HFFc6 (cell line): Measurements from ENCODE around the gene PTPRM. TPM values are rescaled to one million over a fixed set of nuclear protein-coding genes. Genes with fewer than 3 reads are reported as not detected.

ENCODE experiments used
- DNase-seq: peaks from one replicate; pipeline ENCODE4 v3.0.0-alpha.2; 2018
- H3K27ac Mint-ChIP-seq: 2 replicates; pipeline ENCODE4 v1.8.0; 2020; ENCODE audit warnings: mild to moderate bottlenecking, mixed read lengths
- H3K27me3 Mint-ChIP-seq: 2 replicates; pipeline ENCODE4 v1.8.0; 2021; ENCODE audit warnings: mild to moderate bottlenecking, moderate library complexity, mixed read lengths; ENCODE audit not compliant: insufficient read depth
- H3K36me3 Mint-ChIP-seq: 2 replicates; pipeline ENCODE4 v1.8.0; 2021; ENCODE audit warnings: low read depth, mixed read lengths
- H3K4me1 Mint-ChIP-seq: 2 replicates; pipeline ENCODE4 v1.8.0; 2020; ENCODE audit warnings: low read depth, mixed read lengths
- H3K4me3 Mint-ChIP-seq: 2 replicates; pipeline ENCODE4 v1.8.0; 2020; ENCODE audit warnings: mild to moderate bottlenecking, moderate library complexity, mixed read lengths
- H3K9me3 Mint-ChIP-seq: 2 replicates; pipeline ENCODE4 v1.8.0; 2020; ENCODE audit warnings: mild to moderate bottlenecking, mixed read lengths
- total RNA-seq, 6 experiments: library from RNA; stranded (reverse); fragmentation: NEBNext Ultra II Directional; extraction: Animal tissue kit (Norgen Biotek cat#: 25700); gene quantifications; 2 replicates in 1 of 6; 3 replicates in 5 of 6; pipeline ENCODE4 v1.2.3, GENCODE V29; 2021
- TF ChIP-seq, protein P1 (sequence below): fragments of 200-600 bp; sonication (generic); IDR thresholded peaks from 2 replicates; pipeline ENCODE4 v1.5.0; 2021; ENCODE audit warnings: antibody characterized with exemption, mild to moderate bottlenecking

Gene PTPRM
- total RNA-seq, 6 experiments from 2014 or later = 39.4 to 49.8 (median 43.8) TPM

DNA sequence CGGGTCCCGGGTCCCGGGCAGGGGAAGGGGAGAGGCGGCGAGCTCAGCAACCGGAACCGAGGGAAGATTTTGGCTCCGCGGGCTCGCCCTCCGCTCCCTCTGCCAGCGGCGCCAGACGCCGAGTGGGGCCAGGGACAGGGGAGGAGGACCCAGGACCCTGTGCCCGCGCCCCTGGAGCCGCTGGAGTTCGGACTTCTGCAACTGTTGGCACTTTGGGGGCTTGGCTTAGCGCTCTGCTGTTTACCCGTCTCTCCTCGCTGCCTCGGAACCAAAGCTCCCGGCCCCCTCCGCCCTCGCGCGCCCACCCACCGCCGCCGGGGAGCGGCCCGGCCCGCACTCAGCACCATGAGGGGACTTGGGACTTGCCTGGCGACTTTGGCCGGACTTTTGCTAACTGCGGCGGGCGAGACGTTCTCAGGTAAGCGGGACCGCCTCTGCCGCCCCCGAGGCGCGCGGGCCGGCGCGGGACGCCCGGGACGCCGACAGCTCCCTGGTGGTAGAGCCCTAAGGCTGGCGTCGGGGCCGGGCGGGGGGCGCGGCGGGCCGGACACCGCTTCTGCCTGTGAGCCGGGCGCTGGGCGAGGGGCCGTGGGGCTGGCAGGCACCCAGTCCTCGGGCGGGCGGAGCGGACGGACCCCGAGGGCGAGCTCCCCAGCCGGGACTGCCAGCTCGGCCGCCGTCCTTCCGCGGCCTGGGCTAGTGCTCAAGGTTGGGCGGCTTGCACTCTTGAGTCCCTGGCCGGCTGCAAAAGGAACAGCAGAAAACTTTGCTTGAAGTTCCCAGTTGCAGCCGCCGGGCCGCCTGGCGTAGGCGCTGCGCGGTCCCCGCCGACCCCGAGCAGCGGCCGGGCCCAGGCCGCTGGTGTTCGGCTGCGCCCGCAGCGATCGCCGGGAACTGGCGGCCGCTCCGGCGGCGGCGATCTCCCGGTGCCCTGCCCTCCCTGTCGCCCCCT, 634 bp downstream of the PTPRM start:
- H3K36me3 Mint-ChIP-seq = peaks cover 11% of the 10 kb centered on the region
- H3K27me3 Mint-ChIP-seq = peaks cover 3% of the 10 kb centered on the region; the same call in 1 of the 2 replicates
- H3K27ac Mint-ChIP-seq = no peak overlapping the region
- TF ChIP-seq, protein P1, sequence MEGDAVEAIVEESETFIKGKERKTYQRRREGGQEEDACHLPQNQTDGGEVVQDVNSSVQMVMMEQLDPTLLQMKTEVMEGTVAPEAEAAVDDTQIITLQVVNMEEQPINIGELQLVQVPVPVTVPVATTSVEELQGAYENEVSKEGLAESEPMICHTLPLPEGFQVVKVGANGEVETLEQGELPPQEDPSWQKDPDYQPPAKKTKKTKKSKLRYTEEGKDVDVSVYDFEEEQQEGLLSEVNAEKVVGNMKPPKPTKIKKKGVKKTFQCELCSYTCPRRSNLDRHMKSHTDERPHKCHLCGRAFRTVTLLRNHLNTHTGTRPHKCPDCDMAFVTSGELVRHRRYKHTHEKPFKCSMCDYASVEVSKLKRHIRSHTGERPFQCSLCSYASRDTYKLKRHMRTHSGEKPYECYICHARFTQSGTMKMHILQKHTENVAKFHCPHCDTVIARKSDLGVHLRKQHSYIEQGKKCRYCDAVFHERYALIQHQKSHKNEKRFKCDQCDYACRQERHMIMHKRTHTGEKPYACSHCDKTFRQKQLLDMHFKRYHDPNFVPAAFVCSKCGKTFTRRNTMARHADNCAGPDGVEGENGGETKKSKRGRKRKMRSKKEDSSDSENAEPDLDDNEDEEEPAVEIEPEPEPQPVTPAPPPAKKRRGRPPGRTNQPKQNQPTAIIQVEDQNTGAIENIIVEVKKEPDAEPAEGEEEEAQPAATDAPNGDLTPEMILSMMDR = no peak
- no peaks in the 10 kb centered on the region; the same call in 1 of the 2 replicates for H3K9me3 Mint-ChIP-seq
- H3K4me1 Mint-ChIP-seq = peaks cover 49% of the 10 kb centered on the region
- H3K4me3 Mint-ChIP-seq = peak overlapping the region; percentile 68
- peak; percentile 52 for DNase-seq

DNA sequence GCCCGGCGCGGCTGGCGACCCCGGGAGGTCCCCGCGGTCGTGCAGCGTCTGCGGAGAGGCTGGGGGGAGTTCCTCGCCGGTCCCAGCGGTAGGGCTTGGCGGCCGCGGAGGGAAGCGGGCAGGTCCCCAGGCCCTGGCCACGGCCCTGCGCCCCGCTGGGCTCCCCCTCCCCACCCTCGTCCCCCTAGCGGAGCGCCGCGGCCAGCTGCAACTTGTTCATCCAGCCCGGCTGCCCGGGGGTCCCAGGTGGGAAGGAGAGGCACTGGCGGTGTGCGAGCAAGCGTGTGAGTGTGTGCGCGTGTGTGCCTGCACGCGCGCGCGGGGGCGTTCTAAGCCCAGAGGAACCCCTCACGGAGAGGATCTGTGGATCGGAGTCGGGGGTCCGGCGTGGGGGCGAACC, 1.3 kb downstream of the PTPRM start:
- Mint-ChIP-seq H3K9me3 (no peaks in the 10 kb centered on the region; the same call in 1 of the 2 replicates), H3K4me3 (peak overlapping the region; percentile 89), H3K27ac (peak overlapping the region; percentile 64), H3K36me3 (peaks cover 11% of the 10 kb centered on the region), H3K4me1 (peaks cover 56% of the 10 kb centered on the region), H3K27me3 (peaks cover 3% of the 10 kb centered on the region; the same call in 1 of the 2 replicates)
- TF ChIP-seq, protein P1 = peak; percentile 67
- no peak for DNase-seq

DNA sequence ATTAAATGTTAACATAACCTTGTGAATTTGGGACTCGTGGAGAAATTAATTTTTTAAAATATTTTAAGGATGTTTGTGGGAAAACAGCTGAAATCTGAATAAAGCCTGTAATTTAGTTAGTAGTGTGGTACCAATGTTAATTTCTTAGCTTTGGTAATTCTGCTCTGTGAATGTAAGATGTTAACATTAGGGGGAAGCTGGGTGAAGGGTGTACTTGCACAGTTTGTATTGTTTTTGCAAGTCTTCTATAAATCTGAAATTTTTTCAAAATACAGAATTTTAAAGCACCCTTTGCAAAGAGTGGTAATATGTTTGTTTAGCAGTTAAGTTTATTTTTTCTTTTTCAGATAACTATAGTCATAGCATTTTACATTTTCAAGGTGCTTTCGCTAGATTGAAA, 4.5 kb downstream of the PTPRM start:
- peaks cover 4% of the 10 kb centered on the region; the same call in 1 of the 2 replicates for H3K27me3 Mint-ChIP-seq
- TF ChIP-seq, protein P1 = no peak
- no peak for DNase-seq
- no peaks in the 10 kb centered on the region; the same call in 1 of the 2 replicates for H3K9me3 Mint-ChIP-seq
- H3K27ac Mint-ChIP-seq = no peak overlapping the region
- H3K36me3 Mint-ChIP-seq = peaks cover 11% of the 10 kb centered on the region
- H3K4me1 Mint-ChIP-seq = peaks cover 60% of the 10 kb centered on the region
- no peak overlapping the region for H3K4me3 Mint-ChIP-seq

DNA sequence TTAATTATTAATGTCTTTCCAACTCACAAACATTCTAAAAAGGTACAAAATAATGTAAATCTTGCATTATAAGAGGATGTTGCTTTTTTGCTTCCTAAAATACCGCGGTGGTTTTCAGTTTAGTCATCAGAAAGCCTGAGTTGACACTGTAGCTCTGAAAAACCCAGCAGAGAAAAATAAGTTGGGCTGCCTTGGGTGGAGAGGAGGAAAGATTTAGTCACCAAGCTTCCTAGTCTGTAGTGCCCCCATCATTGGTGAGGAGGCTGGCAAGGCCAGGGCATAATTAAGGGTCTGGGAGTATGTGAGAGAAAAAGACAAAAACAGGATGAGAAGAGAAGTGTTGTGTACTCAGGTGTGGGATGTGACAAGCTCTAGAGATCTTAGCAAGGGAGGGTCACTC, 5.7 kb downstream of the PTPRM start:
- Mint-ChIP-seq H3K27me3 (peaks cover 4% of the 10 kb centered on the region; the same call in 1 of the 2 replicates), H3K36me3 (peaks cover 11% of the 10 kb centered on the region), H3K4me1 (peaks cover 72% of the 10 kb centered on the region), H3K4me3 (peak overlapping the region; percentile 79), H3K27ac (peak overlapping the region; percentile 88), H3K9me3 (no peaks in the 10 kb centered on the region; the same call in 1 of the 2 replicates)
- TF ChIP-seq, protein P1 = no peak
- peak; percentile 44 for DNase-seq

DNA sequence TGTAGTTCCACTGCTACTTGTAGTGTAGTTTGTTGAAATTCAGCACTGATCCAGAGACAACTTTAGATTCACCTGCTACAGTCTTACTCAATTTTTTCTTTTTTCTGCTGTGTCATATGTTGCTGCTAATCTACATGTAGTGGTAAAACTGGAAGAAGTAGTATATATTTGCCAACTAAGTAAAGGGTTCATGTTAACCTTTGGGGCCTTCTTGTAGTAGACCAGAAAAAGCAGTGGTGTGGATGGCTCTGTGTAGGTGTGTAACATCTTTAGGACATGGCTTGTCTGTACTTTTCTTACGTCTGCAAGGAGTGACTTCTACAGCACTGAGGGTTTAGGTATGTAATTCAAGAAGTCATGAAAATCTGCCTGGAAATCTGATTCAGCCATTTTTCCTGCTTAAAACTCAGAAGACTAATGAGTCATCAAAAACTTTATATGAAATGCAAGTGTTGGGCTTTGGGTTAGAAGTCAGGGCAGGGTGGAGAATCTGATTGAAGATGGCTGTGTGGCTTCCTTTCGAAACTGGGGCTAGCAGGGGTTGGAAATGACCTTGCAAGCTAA, 8.4 kb downstream of the PTPRM start:
- Mint-ChIP-seq H3K27ac (peak overlapping the region; percentile 87), H3K4me3 (peak overlapping the region; percentile 68), H3K9me3 (no peaks in the 10 kb centered on the region), H3K4me1 (peaks cover 78% of the 10 kb centered on the region), H3K36me3 (peaks cover 2% of the 10 kb centered on the region; the same call in 1 of the 2 replicates), H3K27me3 (peaks cover 1% of the 10 kb centered on the region; the same call in 1 of the 2 replicates)
- TF ChIP-seq, protein P1 = no peak
- DNase-seq = peak; percentile 55
